Measurements from ENCODE around the gene BIRC6.
"Not testable (repeated sequence)": the region's sequence is repeated elsewhere in the genome, so short reads cannot be mapped to it uniquely, and the experiment has no call there.

The BIRC6 gene

DNA sequence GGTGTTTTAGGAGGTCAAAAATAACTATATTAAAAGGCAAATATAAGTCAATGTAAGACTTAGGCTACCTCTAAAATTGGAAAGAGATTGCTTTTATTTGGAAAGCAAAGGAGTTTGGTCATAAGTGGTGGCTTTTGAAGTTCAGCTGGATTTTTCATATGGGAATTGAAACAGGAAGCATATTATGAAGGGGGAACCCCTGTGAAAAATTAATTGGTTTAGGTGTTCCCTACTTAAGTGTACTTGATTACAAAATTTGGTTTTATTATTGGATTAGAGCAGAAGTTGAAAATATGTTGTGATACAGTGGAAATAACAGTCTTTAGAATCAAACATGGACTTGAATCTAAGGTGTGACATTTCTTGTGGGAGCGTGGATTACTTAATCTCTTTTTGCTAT lies 149.6 kb downstream of the BIRC6 start:
- no peak for DNase-seq (ENCODE audit: low spot score)

- DNase-seq (ENCODE audit: low spot score), result no peak
These were observed 158.1 kb downstream of the BIRC6 start for GRCh38 chr2:32514946-32515345.

- DNase-seq (ENCODE audit: low spot score), result no peak
These were observed 159.7 kb downstream of the BIRC6 start for GRCh38 chr2:32516567-32516966.

- no peak for DNase-seq (ENCODE audit: low spot score)
These were observed 165.9 kb downstream of the BIRC6 start for GRCh38 chr2:32522770-32523169.

DNA sequence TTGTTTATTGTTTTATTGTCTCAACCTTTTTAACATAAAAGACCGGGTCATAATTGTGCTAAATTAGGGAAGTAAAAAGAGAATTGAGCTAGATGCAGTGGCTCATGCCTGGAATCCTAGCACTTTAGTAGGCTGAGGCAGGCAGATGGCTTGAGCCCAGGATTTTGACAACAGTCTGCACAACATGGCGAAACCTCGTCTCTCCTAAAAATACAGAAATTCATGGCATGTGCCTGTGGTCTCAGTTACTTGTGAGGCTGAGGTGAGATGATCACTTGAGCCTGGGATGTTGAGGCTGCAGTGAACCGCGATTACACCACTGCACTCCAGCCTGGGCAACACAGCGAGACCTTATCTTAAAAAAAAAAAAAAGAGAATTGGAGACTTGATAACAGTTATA lies 166.9 kb downstream of the BIRC6 start:
- no peak for DNase-seq (ENCODE audit: low spot score)

- DNase-seq (ENCODE audit: low spot score), result no peak
These were observed 175.5 kb downstream of the BIRC6 start for GRCh38 chr2:32532341-32532740.

- DNase-seq (ENCODE audit: low spot score), result no peak
These were observed 176.1 kb downstream of the BIRC6 start for GRCh38 chr2:32532961-32533360.

DNA sequence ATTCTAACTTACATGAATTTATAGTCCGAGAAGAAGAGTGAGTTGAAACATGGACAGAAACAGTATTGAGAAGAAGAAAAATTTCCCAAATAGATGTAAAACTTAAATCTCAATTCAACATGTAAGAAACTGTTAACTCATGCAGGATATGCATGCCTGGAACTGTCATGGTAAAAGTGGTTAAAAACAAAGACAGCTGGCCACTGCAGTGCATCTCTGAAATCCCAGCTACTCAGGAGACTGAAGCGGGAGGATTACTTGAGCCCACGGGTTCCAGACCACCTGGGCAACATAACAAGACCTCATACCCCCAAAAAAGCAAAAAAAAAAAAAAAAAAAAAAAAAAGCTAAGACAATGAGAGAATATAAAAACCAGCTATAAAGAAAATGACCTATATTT lies 178.0 kb downstream of the BIRC6 start:
- DNase-seq (ENCODE audit: low spot score), result no peak

GRCh38 chr2:32538735-32539134 lies 181.9 kb downstream of the BIRC6 start:
- DNase-seq (ENCODE audit: low spot score), result no peak

DNA sequence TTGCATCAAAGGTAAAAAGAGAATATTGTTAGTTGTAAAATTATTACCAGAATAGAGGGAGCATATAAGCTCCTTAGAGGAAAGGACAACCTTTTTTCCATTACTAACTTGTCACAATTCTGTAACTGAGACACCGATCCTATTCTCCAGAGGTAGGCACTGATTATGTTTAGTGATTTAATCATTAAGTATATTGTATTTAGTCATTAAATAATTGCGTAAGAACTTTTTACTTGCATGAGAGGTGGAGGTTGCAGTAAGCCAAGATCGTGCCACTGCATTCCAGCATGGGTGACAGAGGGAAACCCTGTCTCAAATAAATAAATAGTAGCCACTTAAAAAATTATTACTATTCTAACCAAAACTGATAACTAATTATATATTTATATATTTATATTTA lies 195.7 kb downstream of the BIRC6 start:
- DNase-seq (ENCODE audit: low spot score), result not testable (repeated sequence)

DNA sequence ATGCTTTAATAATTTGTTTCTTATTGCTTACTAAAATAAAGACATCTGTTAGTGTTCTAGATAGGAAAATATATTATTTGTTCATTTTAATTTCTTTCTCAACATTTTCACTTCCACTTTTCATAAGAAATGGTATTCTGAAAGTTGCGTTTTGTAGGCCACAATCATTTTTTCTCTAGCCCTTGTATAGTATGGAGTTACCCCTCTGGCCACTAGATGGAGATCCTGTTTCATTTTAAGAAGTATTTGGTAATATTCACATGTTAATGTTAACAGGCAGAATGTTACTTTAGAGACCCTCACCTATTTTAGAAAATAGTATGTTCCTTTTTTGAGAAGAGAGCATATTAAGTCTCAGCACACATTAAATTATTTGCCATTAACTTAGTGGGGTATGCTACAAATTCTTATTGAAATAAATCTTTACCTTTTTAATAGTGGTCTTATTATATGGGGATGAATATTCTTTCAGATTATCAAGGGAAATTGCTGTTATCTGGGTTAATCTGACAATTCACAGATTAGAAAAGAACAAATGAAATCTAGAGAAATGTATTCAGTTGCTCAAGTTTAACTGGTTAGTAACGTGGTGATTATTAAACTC lies 197.1 kb downstream of the BIRC6 start:
- peak; percentile 44 for DNase-seq (ENCODE audit: low spot score)

- DNase-seq (ENCODE audit: low spot score), result no peak
These were observed 201.7 kb downstream of the BIRC6 start for GRCh38 chr2:32558492-32558891.

- no peak for DNase-seq (ENCODE audit: low spot score)
These were observed 202.3 kb downstream of the BIRC6 start for GRCh38 chr2:32559136-32559535.

DNA sequence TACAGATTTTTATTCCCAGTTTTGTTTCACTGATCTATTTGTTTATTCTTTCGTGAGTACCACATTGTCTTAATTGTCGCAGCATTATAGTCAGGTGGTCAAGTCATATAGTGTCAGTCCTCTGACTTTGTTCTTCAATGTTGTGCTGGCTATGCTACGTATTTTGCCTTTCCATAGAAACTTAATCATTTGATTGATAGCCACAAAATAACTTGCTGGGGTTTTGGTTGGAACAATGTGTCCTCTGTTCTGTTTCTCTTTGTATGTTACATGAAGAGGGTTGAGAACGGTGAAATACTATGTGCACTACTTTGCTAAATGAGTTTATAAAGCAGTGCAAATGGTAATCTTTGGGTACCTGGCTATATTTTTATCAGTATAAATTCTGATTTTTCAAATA lies 206.1 kb downstream of the BIRC6 start:
- DNase-seq (ENCODE audit: low spot score), result no peak

DNA sequence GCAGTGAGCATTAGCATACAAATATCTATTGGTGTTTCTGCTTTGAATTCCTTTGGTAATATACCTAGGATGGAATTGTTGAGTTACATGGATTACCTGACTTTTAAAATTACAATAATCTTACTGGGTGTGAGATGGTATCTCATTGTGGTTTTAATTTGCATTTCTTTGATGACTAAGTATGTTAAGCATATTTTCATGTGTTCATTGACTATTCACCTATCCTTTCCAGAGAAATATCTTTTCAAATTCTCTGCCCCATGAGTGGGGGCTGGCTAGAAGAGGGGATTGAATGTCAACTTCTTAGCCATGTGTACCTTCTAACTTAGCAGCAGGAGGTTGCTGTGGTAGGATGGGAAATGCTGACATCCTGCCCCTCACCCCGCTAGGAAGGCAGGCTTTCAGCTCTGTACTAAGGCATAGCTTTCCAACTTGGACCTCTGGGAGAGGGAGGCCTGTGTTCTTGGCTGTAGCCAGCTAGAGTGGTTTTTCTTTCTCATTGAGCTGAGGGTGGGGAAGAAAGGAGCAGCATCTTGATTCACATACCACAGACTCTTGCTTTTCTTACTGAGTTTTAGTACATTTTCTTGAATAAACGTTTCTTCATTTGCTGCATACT lies 207.7 kb downstream of the BIRC6 start:
- no peak for DNase-seq (ENCODE audit: low spot score)

- DNase-seq (ENCODE audit: low spot score), result no peak
These were observed 209.1 kb downstream of the BIRC6 start for GRCh38 chr2:32565902-32566301.

GRCh38 chr2:32572030-32572429 lies 215.2 kb downstream of the BIRC6 start:
- no peak for DNase-seq (ENCODE audit: low spot score)

GRCh38 chr2:32572737-32573136 lies 215.9 kb downstream of the BIRC6 start:
- no peak for DNase-seq (ENCODE audit: low spot score)

DNA sequence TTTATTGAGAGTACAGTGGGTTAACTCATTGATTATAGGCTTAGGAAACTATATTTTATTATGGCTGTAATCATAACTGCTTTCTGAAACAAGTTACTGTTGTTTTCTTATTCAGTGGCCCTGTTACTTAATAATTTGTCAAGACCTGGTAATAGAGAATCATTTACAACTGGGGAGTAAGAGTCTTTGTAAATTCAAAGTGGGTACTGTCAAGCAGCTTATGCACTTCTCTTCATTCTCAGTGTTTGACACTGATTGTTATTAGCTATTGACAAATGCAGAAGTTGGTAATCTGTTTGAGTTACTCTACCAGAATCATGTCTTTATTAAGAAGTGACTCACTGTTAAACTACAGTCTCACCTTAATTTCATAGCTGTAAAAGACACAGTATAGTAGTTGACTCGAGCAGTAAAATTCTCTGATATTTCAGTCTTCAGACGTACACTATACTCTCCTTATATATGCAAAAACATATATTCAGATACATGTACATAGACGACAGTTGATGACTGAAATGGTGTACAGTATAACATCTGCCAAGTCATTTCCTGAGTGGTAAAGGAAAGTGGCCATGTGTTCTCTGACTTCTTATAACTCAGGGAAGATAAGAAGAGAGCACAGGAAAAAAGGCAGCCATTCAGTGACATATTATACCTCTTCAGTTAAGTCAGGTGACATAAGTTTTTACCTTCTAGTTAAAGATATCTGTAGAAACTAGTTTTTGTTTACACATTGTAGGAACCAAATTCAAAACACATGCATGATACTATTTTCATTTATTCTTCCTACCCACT lies 235.0 kb downstream of the BIRC6 start:
- peak; percentile 55 for DNase-seq (ENCODE audit: low spot score)

DNA sequence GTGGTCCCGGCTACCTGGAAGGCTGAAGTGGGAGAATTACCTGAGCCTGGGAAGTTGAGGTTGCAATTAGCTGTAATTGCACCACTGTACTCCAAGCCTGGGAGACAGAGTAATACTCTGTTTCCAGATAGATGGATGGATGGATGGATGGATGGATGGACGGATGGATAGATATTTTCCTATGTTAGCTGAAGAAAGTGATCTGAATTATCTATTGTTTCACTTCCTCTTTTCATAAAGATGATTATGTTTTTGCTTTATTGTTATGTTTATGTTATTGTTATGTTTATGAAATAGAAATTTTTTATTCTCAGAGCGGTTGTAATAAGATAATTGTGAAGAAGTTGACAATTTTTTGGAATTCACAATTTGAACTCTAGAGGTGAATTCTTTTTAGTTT lies 237.8 kb downstream of the BIRC6 start:
- DNase-seq (ENCODE audit: low spot score), result no peak

GRCh38 chr2:32611366-32611765 lies 254.5 kb downstream of the BIRC6 start:
- DNase-seq (ENCODE audit: low spot score), result no peak

DNA sequence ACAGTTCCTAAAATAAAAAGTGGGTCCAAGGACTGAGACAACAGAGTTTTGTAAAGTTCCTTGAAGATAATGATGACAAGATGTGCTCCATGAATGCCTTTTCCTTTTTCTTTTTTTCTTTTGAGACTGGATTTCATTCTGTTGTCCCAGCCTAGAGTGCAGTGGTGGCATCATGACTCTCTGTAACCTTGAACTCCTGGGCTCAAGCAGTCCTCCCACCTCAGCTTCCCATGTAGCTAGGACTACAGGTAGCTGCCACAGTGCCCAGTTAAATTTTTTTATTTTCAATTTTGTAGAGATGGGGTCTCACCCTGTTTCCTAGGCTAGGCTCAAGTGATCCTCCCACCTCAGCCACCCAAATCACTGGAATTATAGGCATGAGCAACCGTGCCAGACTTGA lies 254.9 kb downstream of the BIRC6 start:
- no peak for DNase-seq (ENCODE audit: low spot score)

- DNase-seq (ENCODE audit: low spot score), result no peak
These were observed 257.3 kb downstream of the BIRC6 start for GRCh38 chr2:32614084-32614483.

All from kidney capillary endothelial cell (primary cell).